ENCODE measurements around the gene KRT72.

The KRT72 gene

DNA sequence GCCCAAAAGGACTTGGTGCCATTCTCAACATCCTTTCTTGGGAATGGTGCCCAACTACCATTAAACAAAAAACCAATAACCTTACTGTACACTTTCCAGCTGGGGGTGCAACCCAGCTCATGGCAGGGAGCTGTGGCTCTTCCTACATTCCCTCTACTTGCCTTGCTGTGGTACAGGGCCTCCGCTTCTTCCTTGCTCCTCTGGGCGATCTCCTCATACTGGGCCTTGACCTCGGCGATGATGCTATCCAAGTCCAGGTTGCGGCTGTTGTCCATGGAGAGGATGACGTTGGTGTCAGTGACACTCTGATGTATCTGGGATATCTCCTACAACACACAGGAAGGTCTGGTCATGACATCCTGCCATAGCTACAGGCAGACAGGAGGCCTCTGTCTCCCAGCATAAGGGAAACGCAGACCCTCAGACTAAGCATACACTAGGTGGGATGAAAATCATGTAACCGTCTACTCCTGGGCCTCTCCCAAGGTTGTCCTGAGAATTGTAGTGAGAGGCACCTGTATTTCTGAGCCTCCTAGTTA, 46.8 kb upstream of the KRT72 start:
- TF ChIP-seq, protein P1, sequence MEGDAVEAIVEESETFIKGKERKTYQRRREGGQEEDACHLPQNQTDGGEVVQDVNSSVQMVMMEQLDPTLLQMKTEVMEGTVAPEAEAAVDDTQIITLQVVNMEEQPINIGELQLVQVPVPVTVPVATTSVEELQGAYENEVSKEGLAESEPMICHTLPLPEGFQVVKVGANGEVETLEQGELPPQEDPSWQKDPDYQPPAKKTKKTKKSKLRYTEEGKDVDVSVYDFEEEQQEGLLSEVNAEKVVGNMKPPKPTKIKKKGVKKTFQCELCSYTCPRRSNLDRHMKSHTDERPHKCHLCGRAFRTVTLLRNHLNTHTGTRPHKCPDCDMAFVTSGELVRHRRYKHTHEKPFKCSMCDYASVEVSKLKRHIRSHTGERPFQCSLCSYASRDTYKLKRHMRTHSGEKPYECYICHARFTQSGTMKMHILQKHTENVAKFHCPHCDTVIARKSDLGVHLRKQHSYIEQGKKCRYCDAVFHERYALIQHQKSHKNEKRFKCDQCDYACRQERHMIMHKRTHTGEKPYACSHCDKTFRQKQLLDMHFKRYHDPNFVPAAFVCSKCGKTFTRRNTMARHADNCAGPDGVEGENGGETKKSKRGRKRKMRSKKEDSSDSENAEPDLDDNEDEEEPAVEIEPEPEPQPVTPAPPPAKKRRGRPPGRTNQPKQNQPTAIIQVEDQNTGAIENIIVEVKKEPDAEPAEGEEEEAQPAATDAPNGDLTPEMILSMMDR (IDR thresholded peaks at IDR 0.05; ENCODE audit: low read depth, low read length, poor library complexity, severe bottlenecking) = no peak
- no peak for TF ChIP-seq EZH2phosphoT487 (IDR thresholded peaks at IDR 0.05; ENCODE audit: borderline replicate concordance, low read length)
- Histone ChIP-seq H3K9me2 (replicated peaks; ENCODE audit: control insufficient read depth, low read length) (no peaks in the 10 kb centered on the region), H3K9me3 (ENCODE audit: control insufficient read depth, insufficient read depth, low read length) (no peaks in the 10 kb centered on the region), H3K4me1 (ENCODE audit: control insufficient read depth, low read length) (no peaks in the 10 kb centered on the region), H3K4me2 (ENCODE audit: low read length) (no peak overlapping the region), H3K36me3 (ENCODE audit: control insufficient read depth, low read length) (no peaks in the 10 kb centered on the region), H4K20me1 (ENCODE audit: control insufficient read depth, insufficient read depth, low read depth, low read length) (no peaks in the 10 kb centered on the region), H3K27me3 (ENCODE audit: control insufficient read depth, low read length) (0 out of 2 replicates have a peak, but pooled peaks cover 3% of the 10 kb centered on the region), H3K79me2 (ENCODE audit: control insufficient read depth, low read length) (no peaks in the 10 kb centered on the region), H3K4me3 (ENCODE audit: low read length) (no peak overlapping the region), H3F3A (ENCODE audit: control insufficient read depth, insufficient read depth) (no peaks in the 10 kb centered on the region), H3K27ac (ENCODE audit: low read depth, low read length) (no peak overlapping the region)

DNA sequence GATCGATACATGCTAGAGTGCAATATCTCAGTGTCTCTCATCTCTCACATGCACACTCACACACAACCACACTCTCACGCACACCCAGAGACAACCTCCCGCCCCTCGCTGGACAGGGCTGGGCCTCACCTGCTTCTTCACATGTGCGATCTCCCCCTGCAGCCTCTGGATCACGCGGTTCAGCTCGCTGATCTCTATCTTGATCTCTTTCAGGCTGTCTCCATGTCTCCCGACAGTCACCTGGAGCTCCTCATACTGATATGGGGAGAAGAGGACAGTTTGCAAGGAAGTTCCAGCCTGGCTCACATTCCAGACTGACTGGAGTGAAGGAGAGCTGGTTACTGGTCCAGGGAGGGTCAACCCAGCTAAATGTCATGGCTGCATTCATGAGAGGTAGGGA, 46.3 kb upstream of the KRT72 start:
- H3K36me3 ChIP-seq (ENCODE audit: control insufficient read depth, low read length) = no peaks in the 10 kb centered on the region
- no peak overlapping the region for H3K4me3 ChIP-seq (ENCODE audit: low read length)
- H3K27ac ChIP-seq (ENCODE audit: low read depth, low read length) = no peak overlapping the region
- TF ChIP-seq, protein P1 (IDR thresholded peaks at IDR 0.05; ENCODE audit: low read depth, low read length, poor library complexity, severe bottlenecking) = no peak
- TF ChIP-seq EZH2phosphoT487 (IDR thresholded peaks at IDR 0.05; ENCODE audit: borderline replicate concordance, low read length) = no peak
- H3F3A ChIP-seq (ENCODE audit: control insufficient read depth, insufficient read depth) = no peaks in the 10 kb centered on the region
- H3K27me3 ChIP-seq (ENCODE audit: control insufficient read depth, low read length) = 0 out of 2 replicates have a peak, but pooled peaks cover 3% of the 10 kb centered on the region
- H3K9me2 ChIP-seq (replicated peaks; ENCODE audit: control insufficient read depth, low read length) = no peaks in the 10 kb centered on the region
- H3K79me2 ChIP-seq (ENCODE audit: control insufficient read depth, low read length) = no peaks in the 10 kb centered on the region
- no peaks in the 10 kb centered on the region for H3K9me3 ChIP-seq (ENCODE audit: control insufficient read depth, insufficient read depth, low read length)
- H3K4me2 ChIP-seq (ENCODE audit: low read length) = no peak overlapping the region
- H4K20me1 ChIP-seq (ENCODE audit: control insufficient read depth, insufficient read depth, low read depth, low read length) = no peaks in the 10 kb centered on the region
- no peaks in the 10 kb centered on the region for H3K4me1 ChIP-seq (ENCODE audit: control insufficient read depth, low read length)

DNA sequence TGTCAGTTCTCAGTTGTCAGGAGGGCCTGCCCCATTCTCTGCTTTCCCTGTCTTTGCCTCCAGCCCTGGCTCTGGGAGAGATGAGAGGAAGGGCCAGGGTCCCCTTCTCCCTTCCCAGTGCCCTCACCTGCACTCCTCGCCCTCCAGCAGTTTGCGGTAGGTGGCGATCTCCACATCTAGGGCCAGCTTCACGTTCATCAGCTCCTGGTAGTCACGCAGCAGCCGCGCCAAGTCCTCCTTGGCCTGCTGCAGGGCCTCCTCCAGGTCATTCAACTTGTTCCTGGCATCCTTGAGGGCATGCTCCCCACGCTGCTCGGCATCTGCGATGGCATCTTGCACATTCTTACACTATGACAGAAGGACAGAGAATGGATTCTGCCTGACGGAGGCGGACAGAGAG, 45.4 kb upstream of the KRT72 start:
- no peak overlapping the region for H3K27ac ChIP-seq (ENCODE audit: low read depth, low read length)
- H3K4me2 ChIP-seq (ENCODE audit: low read length) = no peak overlapping the region
- no peak overlapping the region for H3K4me3 ChIP-seq (ENCODE audit: low read length)
- no peaks in the 10 kb centered on the region for H3K9me3 ChIP-seq (ENCODE audit: control insufficient read depth, insufficient read depth, low read length)
- H3K79me2 ChIP-seq (ENCODE audit: control insufficient read depth, low read length) = no peaks in the 10 kb centered on the region
- peaks cover 8% of the 10 kb centered on the region; the same call in 1 of the 2 replicates for H3K27me3 ChIP-seq (ENCODE audit: control insufficient read depth, low read length)
- no peaks in the 10 kb centered on the region for H4K20me1 ChIP-seq (ENCODE audit: control insufficient read depth, insufficient read depth, low read depth, low read length)
- no peaks in the 10 kb centered on the region for H3K9me2 ChIP-seq (replicated peaks; ENCODE audit: control insufficient read depth, low read length)
- H3K4me1 ChIP-seq (ENCODE audit: control insufficient read depth, low read length) = no peaks in the 10 kb centered on the region
- H3K36me3 ChIP-seq (ENCODE audit: control insufficient read depth, low read length) = no peaks in the 10 kb centered on the region
- TF ChIP-seq, protein P1 (IDR thresholded peaks at IDR 0.05; ENCODE audit: low read depth, low read length, poor library complexity, severe bottlenecking) = no peak
- no peak for TF ChIP-seq EZH2phosphoT487 (IDR thresholded peaks at IDR 0.05; ENCODE audit: borderline replicate concordance, low read length)
- H3F3A ChIP-seq (ENCODE audit: control insufficient read depth, insufficient read depth) = no peaks in the 10 kb centered on the region

Data from DOHH2 (cell line).